Mucosa of rectum (tissue), 2 donors: ENCODE results near the gene SNX30.

Experiments used
- H3K27ac ChIP-seq, 2 donors: one replicate each; pipeline ENCODE4 v1.7.0; 2013; ENCODE audit warnings: inconsistent platforms in 2 of 2, low read depth in 2 of 2, low read length in 2 of 2
- H3K27me3 ChIP-seq, 2 donors: one replicate each; pipeline ENCODE4 v1.7.0; 2013; ENCODE audit warnings: low read length in 2 of 2; ENCODE audit not compliant: control insufficient read depth in 2 of 2, insufficient read depth in 2 of 2
- H3K36me3 ChIP-seq, 2 donors: one replicate each; pipeline ENCODE4 v1.7.0; 2013; ENCODE audit warnings: low read length in 2 of 2; ENCODE audit not compliant: control insufficient read depth in 2 of 2, insufficient read depth in 2 of 2
- H3K4me1 ChIP-seq, 2 donors: one replicate each; pipeline ENCODE4 v1.7.0; 2013; ENCODE audit warnings: low read length in 2 of 2, mild to moderate bottlenecking in 1 of 2; ENCODE audit not compliant: control insufficient read depth in 2 of 2, insufficient read depth in 2 of 2
- H3K4me3 ChIP-seq, 2 donors: one replicate each; pipeline ENCODE4 v1.7.0; 2013; ENCODE audit warnings: low read length in 2 of 2
- H3K9ac ChIP-seq, 2 donors: one replicate each; pipeline ENCODE4 v1.7.0; 2013; ENCODE audit warnings: low read length in 2 of 2, low read depth in 1 of 2, mild to moderate bottlenecking in 1 of 2
- H3K9me3 ChIP-seq, 2 donors: one replicate each; pipeline ENCODE4 v1.7.0; 2013; ENCODE audit warnings: low read length in 2 of 2; ENCODE audit not compliant: control insufficient read depth in 2 of 2
- donor health status: healthy.
- donor health status: Normal muscosa, but diverticular disease.

The SNX30 gene

DNA sequence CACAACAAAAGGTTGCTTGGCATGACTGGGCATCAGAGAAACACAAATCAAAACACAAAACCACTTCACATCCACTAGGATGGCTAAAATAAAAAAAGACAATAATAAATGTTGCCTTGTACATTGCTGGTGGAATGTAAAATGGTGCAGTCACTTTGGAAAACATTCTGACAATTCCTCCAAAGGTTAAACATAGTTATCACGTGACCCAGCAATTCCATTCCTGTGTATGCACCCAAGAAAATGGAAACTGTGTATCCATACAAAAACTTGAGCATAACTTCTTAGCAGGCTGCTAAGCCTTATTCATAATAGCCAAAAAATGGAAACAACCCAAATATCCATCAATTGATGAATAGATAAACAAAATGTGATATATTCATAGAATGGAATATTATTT is 150.3 kb downstream of the SNX30 start:
- H3K36me3 ChIP-seq, result no peaks in the 10 kb centered on the region
- H3K9me3 ChIP-seq, result no peaks in the 10 kb centered on the region
- no peaks in the 10 kb centered on the region for H3K4me1 ChIP-seq
- H3K27me3 ChIP-seq, result peaks cover 0 to 3% of the 10 kb centered on the region in 2 donors
- H3K9ac ChIP-seq, result no peak overlapping the region
- no peak overlapping the region for H3K4me3 ChIP-seq
- H3K27ac ChIP-seq, result no peak overlapping the region

DNA sequence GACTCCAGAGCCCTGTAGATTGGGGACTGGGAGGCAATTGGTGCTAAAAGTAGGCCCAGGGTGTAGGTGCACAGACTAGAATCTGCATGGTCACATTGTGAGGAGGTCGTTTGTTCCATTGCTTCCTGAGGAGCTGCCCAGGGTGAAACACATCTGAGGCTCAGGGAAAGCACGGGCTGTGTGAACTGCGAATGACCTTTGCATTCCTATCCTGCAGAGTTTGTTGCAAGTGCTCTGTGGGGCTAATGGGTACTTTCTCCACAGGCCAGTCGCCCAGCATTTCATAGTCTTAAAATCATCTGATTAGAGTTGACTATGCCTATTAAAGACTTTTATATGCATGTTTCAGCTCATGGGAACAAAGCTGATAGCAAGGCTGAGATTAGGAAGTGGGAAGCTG is 154.5 kb downstream of the SNX30 start:
- no peaks in the 10 kb centered on the region for H3K9me3 ChIP-seq
- no peaks in the 10 kb centered on the region for H3K27me3 ChIP-seq
- H3K36me3 ChIP-seq, result no peaks in the 10 kb centered on the region
- no peak overlapping the region for H3K4me3 ChIP-seq
- H3K9ac ChIP-seq, result no peak overlapping the region
- no peak overlapping the region for H3K27ac ChIP-seq
- H3K4me1 ChIP-seq, result no peaks in the 10 kb centered on the region

DNA sequence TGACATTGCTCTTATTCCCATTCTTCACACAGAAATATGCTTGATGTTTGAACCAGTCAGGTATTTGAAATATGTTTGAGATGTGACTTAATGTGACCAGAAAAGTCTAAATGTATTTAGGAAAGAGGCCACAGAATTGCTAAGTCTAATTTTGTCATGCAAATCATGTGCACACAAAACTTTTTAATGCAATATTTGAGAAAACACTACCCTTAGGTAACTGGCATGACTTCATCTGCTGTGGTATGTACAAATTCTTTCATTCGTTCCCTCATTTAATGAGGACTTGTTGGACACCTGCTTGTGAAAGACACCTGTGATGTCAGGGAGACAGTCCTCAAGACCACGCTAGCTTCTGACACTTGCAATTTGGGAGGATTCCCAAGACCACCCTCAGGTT is 161.2 kb downstream of the SNX30 start:
- H3K9me3 ChIP-seq, result no peaks in the 10 kb centered on the region

DNA sequence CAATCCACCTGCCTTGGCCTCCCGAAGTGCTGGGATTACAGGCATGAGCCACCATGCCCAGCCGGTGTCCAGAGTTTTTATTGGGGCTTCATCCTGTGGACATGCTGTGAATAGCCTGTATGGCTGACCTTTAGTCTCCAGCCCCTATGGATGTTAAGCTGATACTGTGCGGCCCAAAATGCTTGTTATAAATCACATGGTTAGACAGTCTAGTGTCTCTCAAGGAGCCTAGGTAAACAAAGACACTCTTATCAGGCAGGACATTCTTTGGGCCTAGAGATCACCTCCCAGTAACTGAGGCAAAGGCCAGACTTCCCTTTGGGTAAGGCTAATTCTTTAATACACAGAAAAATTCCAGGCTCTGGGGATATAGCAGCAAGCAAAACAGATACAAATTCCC is 162.1 kb downstream of the SNX30 start:
- Histone ChIP-seq H3K36me3 (no peaks in the 10 kb centered on the region), H3K4me1 (peaks cover 0 to 7% of the 10 kb centered on the region in 2 donors), H3K4me3 (no peak overlapping the region), H3K27me3 (no peaks in the 10 kb centered on the region), H3K9ac (no peak overlapping the region), H3K9me3 (no peaks in the 10 kb centered on the region), H3K27ac (no peak overlapping the region)

More for the DNA sequence above, 161.2 kb downstream of the SNX30 start:
- Histone ChIP-seq H3K27ac (no peak overlapping the region), H3K4me1 (no peaks in the 10 kb centered on the region), H3K27me3 (no peaks in the 10 kb centered on the region), H3K4me3 (no peak overlapping the region), H3K9ac (no peak overlapping the region), H3K36me3 (no peaks in the 10 kb centered on the region)

DNA sequence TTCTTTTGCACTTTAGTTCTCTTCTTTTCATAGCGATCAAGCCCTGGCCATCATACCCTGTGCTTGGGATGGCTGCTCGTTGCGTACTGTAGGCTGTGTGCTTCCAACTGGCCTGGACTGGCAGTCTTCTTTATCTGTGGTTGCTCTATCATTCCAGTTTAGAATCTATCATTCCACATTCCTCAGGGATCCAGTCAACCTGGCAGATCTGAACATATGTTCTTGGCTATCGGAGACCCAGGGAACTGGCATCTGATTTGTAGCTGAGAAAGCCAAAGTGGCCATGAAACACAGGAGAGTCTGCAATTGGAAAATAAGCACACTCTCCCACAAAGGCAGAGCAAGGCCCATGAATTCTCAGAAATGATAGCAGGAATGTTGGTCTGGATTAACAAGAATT is 162.8 kb downstream of the SNX30 start:
- Histone ChIP-seq H3K36me3 (no peaks in the 10 kb centered on the region), H3K27ac (no peak overlapping the region), H3K4me1 (peaks cover 6 to 12% of the 10 kb centered on the region in 2 donors), H3K4me3 (no peak overlapping the region), H3K9ac (no peak overlapping the region), H3K27me3 (no peaks in the 10 kb centered on the region), H3K9me3 (no peaks in the 10 kb centered on the region)

DNA sequence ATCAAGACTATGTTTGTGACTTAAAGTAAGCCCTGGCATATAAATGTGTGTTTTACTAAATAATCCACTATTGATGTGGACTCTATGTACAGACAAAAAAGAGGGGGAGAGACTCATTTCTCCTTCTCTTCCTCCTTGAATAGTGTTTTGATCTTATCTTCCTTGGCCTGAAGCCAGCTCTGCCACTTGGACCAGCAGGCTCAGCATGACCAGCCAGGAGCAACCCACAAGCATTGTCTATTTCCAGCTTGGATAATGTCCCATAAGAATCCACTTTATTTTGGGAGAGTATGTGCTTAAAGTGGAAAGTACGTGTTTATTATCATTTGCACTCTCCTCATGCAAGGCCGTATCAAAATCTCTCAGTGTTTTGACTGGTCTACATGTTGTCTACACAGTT is 164.0 kb downstream of the SNX30 start:
- no peak overlapping the region for H3K4me3 ChIP-seq
- H3K4me1 ChIP-seq, result peaks cover 10 to 17% of the 10 kb centered on the region in 2 donors
- no peaks in the 10 kb centered on the region for H3K27me3 ChIP-seq
- no peaks in the 10 kb centered on the region for H3K9me3 ChIP-seq
- no peaks in the 10 kb centered on the region for H3K36me3 ChIP-seq
- no peak overlapping the region for H3K27ac ChIP-seq
- H3K9ac ChIP-seq, result no peak overlapping the region

DNA sequence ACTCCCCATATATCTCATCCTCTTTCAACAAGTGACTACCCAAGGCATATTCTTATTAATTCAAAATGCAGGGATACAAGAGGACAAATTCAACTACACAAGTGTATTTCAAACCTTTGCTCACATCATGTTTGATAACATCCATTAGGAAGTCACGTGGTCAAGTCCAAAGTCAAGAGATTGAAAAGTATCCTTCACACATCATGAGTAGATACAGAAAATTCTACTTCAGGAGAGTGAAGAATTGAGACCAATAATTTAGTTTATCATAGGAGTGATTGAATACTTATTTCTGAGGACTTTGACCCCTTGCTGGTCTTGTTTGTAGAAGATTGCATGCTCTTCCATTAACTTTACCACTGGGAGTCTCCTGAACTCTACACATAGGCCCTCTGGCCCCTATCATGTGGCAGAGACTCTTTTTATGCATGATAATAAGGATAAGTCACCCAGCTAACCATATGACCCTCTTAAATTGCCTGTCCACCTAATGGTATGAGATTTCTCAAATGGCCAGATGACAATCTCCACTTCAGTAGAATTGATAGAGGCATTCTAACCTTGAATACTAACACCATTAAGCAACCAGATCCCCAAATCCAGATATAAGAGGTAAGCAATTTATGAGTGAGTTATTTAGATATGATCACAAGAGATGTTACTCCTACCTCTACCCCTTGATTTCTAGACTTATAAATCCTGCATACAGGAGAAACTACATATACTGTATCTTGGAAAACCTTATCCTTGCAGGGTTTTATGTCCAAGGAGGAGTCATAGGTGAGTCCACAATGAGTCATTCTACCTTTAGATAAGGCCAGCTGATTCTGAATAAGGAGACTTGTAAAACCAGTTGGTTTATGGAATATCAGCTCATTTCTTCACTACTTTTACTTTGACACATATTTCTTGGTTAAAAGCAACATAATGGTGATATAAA is 166.8 kb downstream of the SNX30 start:
- Histone ChIP-seq H3K27ac (peak overlapping the region; percentile 60 to 83), H3K36me3 (no peaks in the 10 kb centered on the region), H3K9ac (no peak overlapping the region), H3K9me3 (no peaks in the 10 kb centered on the region), H3K4me3 (peak overlapping the region in 1 of 2 donors; percentile 20), H3K27me3 (no peaks in the 10 kb centered on the region), H3K4me1 (peaks cover 10 to 17% of the 10 kb centered on the region in 2 donors)

DNA sequence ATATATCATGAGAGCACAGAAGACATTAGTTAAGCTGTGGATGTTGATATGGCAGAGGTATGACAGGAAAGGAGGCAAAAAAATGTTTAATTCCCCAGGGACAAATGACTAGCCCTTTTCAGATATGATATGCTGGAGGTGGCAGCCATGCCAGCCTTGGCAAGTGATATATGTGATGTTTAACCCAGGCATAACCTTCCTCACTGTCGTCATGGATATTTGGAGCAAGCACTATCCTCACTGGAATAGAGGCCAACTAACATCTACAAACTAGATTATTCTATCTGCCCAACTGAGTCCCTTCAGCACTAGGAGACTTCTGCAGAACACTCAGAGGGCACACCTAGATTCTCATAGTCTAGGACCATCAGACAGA is 167.4 kb downstream of the SNX30 start:
- no peak overlapping the region for H3K9ac ChIP-seq
- H3K4me1 ChIP-seq, result peaks cover 10 to 17% of the 10 kb centered on the region in 2 donors
- peak overlapping the region; percentile 60 to 83 for H3K27ac ChIP-seq
- H3K27me3 ChIP-seq, result no peaks in the 10 kb centered on the region
- no peak overlapping the region for H3K4me3 ChIP-seq
- no peaks in the 10 kb centered on the region for H3K9me3 ChIP-seq
- no peaks in the 10 kb centered on the region for H3K36me3 ChIP-seq

DNA sequence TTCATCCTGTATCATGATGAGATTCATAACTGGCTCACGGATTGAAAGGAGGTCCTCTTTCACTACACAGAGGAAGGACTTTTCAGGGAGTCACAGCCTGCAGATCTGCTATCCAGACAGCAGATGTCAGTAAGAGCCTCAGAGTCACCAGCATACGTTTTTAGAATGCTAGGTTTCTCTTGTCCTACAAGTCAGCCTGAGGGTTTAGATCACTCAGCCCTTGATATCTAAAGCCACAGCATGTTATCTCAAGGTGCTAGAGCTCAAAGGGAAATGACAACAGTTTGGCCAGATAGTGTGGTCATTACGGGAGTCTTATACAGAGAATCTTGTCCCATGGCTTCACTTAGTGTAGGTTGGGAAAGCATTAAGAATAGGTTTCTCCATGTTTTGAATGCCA is 171.0 kb downstream of the SNX30 start:
- H3K27me3 ChIP-seq, result no peaks in the 10 kb centered on the region
- no peaks in the 10 kb centered on the region for H3K36me3 ChIP-seq
- no peak overlapping the region for H3K27ac ChIP-seq
- no peak overlapping the region for H3K9ac ChIP-seq
- H3K4me3 ChIP-seq, result no peak overlapping the region
- peaks cover 10 to 17% of the 10 kb centered on the region in 2 donors for H3K4me1 ChIP-seq
- no peaks in the 10 kb centered on the region for H3K9me3 ChIP-seq
